OCI-LY3 (cell line): Measurements from ENCODE around the gene WEE1.

Experiments
- EZH2phosphoT487 ChIP-seq: fragments of 200-600 bp; shearing (Covaris generic); IDR thresholded peaks from 2 replicates; pipeline ENCODE4 v1.6.1; 2018; ENCODE audit warnings: antibody characterized with exemption, mixed run types, low read depth
- TF ChIP-seq, protein P1 (sequence below): fragments of 200-600, 300-600 bp; sonication (generic); IDR thresholded peaks from 2 replicates; pipeline ENCODE4 v1.5.1; 2014; ENCODE audit warnings: antibody characterized with exemption, low read length, low read depth

DNA sequence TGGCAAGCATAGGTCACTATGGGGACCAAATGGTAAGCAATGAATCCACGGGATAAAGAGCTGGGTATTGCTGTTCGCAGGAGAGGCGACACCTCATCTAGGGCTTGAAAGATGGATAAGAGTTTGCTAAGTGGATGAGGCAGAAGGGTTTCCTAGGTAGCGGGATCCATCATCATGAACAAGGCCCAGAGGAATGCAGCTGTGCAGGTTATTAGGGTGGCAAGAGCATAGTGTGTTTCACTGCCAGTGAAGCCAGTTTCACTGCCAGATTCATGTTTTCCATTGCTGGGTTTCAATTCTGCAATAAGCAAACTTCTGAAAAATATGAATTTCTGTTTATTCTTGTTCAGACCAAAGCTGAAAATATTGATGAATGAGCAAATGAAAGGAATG is 27.2 kb downstream of the WEE1 start:
- TF ChIP-seq, protein P1, sequence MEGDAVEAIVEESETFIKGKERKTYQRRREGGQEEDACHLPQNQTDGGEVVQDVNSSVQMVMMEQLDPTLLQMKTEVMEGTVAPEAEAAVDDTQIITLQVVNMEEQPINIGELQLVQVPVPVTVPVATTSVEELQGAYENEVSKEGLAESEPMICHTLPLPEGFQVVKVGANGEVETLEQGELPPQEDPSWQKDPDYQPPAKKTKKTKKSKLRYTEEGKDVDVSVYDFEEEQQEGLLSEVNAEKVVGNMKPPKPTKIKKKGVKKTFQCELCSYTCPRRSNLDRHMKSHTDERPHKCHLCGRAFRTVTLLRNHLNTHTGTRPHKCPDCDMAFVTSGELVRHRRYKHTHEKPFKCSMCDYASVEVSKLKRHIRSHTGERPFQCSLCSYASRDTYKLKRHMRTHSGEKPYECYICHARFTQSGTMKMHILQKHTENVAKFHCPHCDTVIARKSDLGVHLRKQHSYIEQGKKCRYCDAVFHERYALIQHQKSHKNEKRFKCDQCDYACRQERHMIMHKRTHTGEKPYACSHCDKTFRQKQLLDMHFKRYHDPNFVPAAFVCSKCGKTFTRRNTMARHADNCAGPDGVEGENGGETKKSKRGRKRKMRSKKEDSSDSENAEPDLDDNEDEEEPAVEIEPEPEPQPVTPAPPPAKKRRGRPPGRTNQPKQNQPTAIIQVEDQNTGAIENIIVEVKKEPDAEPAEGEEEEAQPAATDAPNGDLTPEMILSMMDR: no peak
- TF ChIP-seq EZH2phosphoT487: no peak
